Activated CD8-positive, alpha-beta T cell treated with anti-CD3 and anti-CD28 coated beads for 36 hours (primary cell): Measurements from ENCODE around the gene ATG2A. TPM values are rescaled to one million over a fixed set of nuclear protein-coding genes. Genes with fewer than 3 reads are reported as not detected.
"Not testable (repeated sequence)": the region's sequence is repeated elsewhere in the genome, so short reads cannot be mapped to it uniquely, and the experiment has no call there.

Experiments
- ATAC-seq: fragments of 200-7000 bp; cut with Tn5 transposase; one replicate; pipeline ENCODE4 v1.10.0; 2021; ENCODE audit warnings: mild to moderate bottlenecking, moderate library complexity
- CTCF ChIA-PET: fragments of 350-600 bp; sonication (Branson Sonifier 250); formaldehyde crosslinking; loops from one replicate; lab custom pipeline; 2021; ENCODE audit warnings: antibody characterized with exemption; lab: Charles Lee
- POLR2A ChIA-PET: fragments of 350-600 bp; sonication (Branson Sonifier 250); formaldehyde crosslinking; loops from one replicate; lab custom pipeline; 2021; ENCODE audit warnings: antibody characterized with exemption; lab: Charles Lee
- DNase-seq: peaks from one replicate; pipeline ENCODE4 v3.0.0-alpha.2; 2020
- H3K27ac Mint-ChIP-seq: one replicate; pipeline ENCODE4 v1.8.0; 2021; ENCODE audit warnings: mild to moderate bottlenecking, mixed read lengths
- H3K27me3 Mint-ChIP-seq: one replicate; pipeline ENCODE4 v1.8.0; 2021; ENCODE audit warnings: mixed read lengths
- H3K36me3 Mint-ChIP-seq: one replicate; pipeline ENCODE4 v1.8.0; 2021; ENCODE audit warnings: low read depth, mixed read lengths
- H3K4me1 Mint-ChIP-seq: one replicate; pipeline ENCODE4 v1.8.0; 2021; ENCODE audit warnings: low read depth, mixed read lengths
- H3K4me3 Mint-ChIP-seq: one replicate; pipeline ENCODE4 v1.8.0; 2021; ENCODE audit warnings: mild to moderate bottlenecking, moderate library complexity, mixed read lengths
- H3K9me3 Mint-ChIP-seq: one replicate; pipeline ENCODE4 v1.8.0; 2021; ENCODE audit warnings: mixed read lengths
- CTCF ChIP-seq: fragments of 200-600 bp; IDR thresholded peaks from one replicate; pipeline ENCODE4 v1.8.0; 2022; ENCODE audit warnings: antibody characterized with exemption, mild to moderate bottlenecking
- intact Hi-C: fragments of 100-400 bp; cut with micrococcal nuclease; formaldehyde crosslinking; loops from one replicate; pipeline ENCODE4 v1.10.0; 2022
- total RNA-seq, 2 experiments: library from RNA; stranded (reverse); gene quantifications; one replicate each; pipeline ENCODE4 v1.2.3, GENCODE V29; 2021

Gene ATG2A
- total RNA-seq, 2 experiments from 2014 or later, result 17.1 to 17.5 TPM

GRCh38 chr11:64848826-64849597 lies 68.0 kb downstream of the ATG2A start:
- H3K9me3 Mint-ChIP-seq, result no peaks in the 10 kb centered on the region
- peaks cover 69% of the 10 kb centered on the region for H3K4me1 Mint-ChIP-seq
- DNase-seq (peak; percentile 49), ATAC-seq (no peak)
- H3K4me3 Mint-ChIP-seq, result no peak overlapping the region
- peaks cover 13% of the 10 kb centered on the region for H3K36me3 Mint-ChIP-seq
- H3K27ac Mint-ChIP-seq, result peak overlapping the region; percentile 76
- intact Hi-C loops, result loop anchor here (10.0 kb wide), 1 partner anchor 166 kb away; the partner anchor contains the start of gene ARL2
- CTCF ChIA-PET, result interaction anchor here (1.1 to 28.9 kb wide), 19 partner anchors 7 to 466 kb away, joined by 3 to 1168 read pairs (median 5); partner anchors contain the start of genes CDC42EP2, EHD1, MEN1 and TM7SF2
- POLR2A ChIA-PET, result interaction anchor here (1.0 to 26.2 kb wide), 8 partner anchors 14 to 166 kb away, joined by 3 to 768 read pairs (median 4); partner anchors contain the start of genes EHD1 and SF1
- H3K27me3 Mint-ChIP-seq, result no peaks in the 10 kb centered on the region
- TF ChIP-seq CTCF, result no peak

GRCh38 chr11:64848214-64848825 lies 68.7 kb downstream of the ATG2A start:
- H3K4me3 Mint-ChIP-seq, result no peak overlapping the region
- H3K4me1 Mint-ChIP-seq, result peaks cover 67% of the 10 kb centered on the region
- DNase-seq (no peak), ATAC-seq (no peak)
- TF ChIP-seq CTCF, result no peak
- H3K27me3 Mint-ChIP-seq, result no peaks in the 10 kb centered on the region
- ChIA-PET CTCF (interaction anchor here (0.8 to 28.9 kb wide), 28 partner anchors 8 to 466 kb away, joined by 3 to 1168 read pairs (median 4); partner anchors contain the start of genes BATF2, CDC42EP2, EHD1 and MEN1), POLR2A (interaction anchor here (1.0 to 26.2 kb wide), 7 partner anchors 15 to 269 kb away, joined by 3 to 768 read pairs (median 9); partner anchors contain the start of genes EHD1 and ZNHIT2)
- H3K27ac Mint-ChIP-seq, result peak overlapping the region; percentile 76
- H3K36me3 Mint-ChIP-seq, result peaks cover 6% of the 10 kb centered on the region
- intact Hi-C loops, result loop anchor here (10.0 kb wide), 1 partner anchor 166 kb away; the partner anchor contains the start of gene ARL2
- H3K9me3 Mint-ChIP-seq, result no peaks in the 10 kb centered on the region

GRCh38 chr11:64846998-64847666 lies 69.9 kb downstream of the ATG2A start:
- Mint-ChIP-seq H3K4me1 (peaks cover 58% of the 10 kb centered on the region), H3K27me3 (no peaks in the 10 kb centered on the region), H3K9me3 (no peaks in the 10 kb centered on the region), H3K36me3 (peaks cover under 1% of the 10 kb centered on the region), H3K4me3 (no peak overlapping the region), H3K27ac (peak overlapping the region; percentile 30)
- intact Hi-C loops, result loop anchor here (2.0 to 10.0 kb wide), 2 partner anchors 48 to 168 kb away; partner anchors contain the start of gene ARL2
- ChIA-PET CTCF (interaction anchor here (0.6 to 28.9 kb wide), 22 partner anchors 9 to 265 kb away, joined by 3 to 1168 read pairs (median 4); partner anchors contain the start of genes ARL2, BATF2, EHD1 and MEN1), POLR2A (interaction anchor here (0.9 to 26.2 kb wide), 8 partner anchors 16 to 270 kb away, joined by 3 to 768 read pairs (median 7); partner anchors contain the start of genes EHD1 and ZNHIT2)
- DNase-seq (peak; percentile 94), ATAC-seq (peak; percentile 63)
- TF ChIP-seq CTCF, result peak; percentile 94

GRCh38 chr11:64845776-64846129 lies 71.3 kb downstream of the ATG2A start:
- ChIA-PET CTCF (interaction anchor here (1.2 to 28.9 kb wide), 4 partner anchors 11 to 41 kb away, joined by 3 to 1168 read pairs (median 168); partner anchors contain the start of gene EHD1), POLR2A (interaction anchor here (0.8 to 26.2 kb wide), 6 partner anchors 18 to 272 kb away, joined by 3 to 768 read pairs (median 8); partner anchors contain the start of genes ARL2, EHD1 and ZNHIT2)
- peaks cover 44% of the 10 kb centered on the region for H3K4me1 Mint-ChIP-seq
- not testable (repeated sequence) for H3K4me3 Mint-ChIP-seq, H3K36me3 Mint-ChIP-seq, H3K27ac Mint-ChIP-seq, H3K27me3 Mint-ChIP-seq, H3K9me3 Mint-ChIP-seq, DNase-seq, ATAC-seq
- intact Hi-C loops, result loop anchor here (2.0 to 10.0 kb wide), 2 partner anchors 49 to 169 kb away; partner anchors contain the start of gene ARL2
